ENCODE results near the gene AFAP1.

The AFAP1 gene

DNA sequence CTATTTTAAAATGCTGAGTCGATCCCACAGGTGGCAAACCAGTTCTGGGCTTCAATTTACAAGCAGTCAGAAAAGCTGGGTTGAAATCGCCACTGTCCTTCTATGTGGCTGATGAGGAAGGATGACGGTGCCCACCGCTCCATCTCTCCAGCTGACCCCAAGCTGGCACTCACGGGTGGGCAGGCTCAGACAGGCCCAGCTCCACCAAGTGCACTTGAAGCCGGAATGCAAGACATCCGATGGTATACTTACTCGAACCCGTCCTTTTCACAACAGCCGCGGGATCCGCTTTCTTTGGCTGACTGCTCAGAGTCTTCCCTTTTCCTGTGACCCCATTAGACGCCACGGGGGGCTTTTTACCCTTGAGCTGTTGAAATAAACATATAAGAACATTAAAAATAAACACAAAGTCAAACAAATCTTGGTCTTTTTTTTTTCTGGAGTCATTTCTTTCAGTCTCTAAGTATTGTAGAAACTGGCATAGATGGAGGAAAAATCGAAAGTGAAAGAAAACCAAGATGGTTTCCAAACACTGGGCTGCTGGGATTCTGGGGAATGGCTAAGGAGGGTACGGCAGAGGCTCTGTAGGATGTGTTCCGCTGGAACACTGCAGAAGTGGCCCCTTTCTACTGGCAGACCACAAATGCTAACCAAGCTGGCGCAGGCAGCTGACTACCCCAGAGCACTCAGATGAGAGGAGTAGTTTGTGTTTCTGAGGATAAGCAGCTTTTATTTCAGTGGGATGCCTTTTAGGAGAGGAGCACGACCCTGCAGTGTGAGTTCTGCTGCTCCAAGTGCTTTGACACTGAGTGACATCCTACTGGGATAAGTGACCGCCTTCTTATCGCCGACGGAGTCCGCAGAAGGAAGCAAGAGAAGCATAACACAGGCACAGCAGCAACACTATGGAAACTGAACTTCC lies 160.9 kb downstream of the AFAP1 start:
- H3K27ac Mint-ChIP-seq = peak overlapping the region; percentile 59
- peaks cover 6% of the 10 kb centered on the region for H3K36me3 Mint-ChIP-seq
- peaks cover 49% of the 10 kb centered on the region for H3K4me1 Mint-ChIP-seq
- H3K9me3 Mint-ChIP-seq = no peaks in the 10 kb centered on the region
- no peak overlapping the region for H3K4me3 Mint-ChIP-seq
- H3K27me3 Mint-ChIP-seq = no peaks in the 10 kb centered on the region

- H3K27me3 Mint-ChIP-seq = no peaks in the 10 kb centered on the region
- peaks cover 47% of the 10 kb centered on the region for H3K4me1 Mint-ChIP-seq
- H3K36me3 Mint-ChIP-seq = peaks cover 9% of the 10 kb centered on the region
- H3K9me3 Mint-ChIP-seq = no peaks in the 10 kb centered on the region
- peak overlapping the region; percentile 2 for H3K27ac Mint-ChIP-seq
- no peak overlapping the region for H3K4me3 Mint-ChIP-seq
Measured at GRCh38 chr4:7777871-7778509, 161.7 kb downstream of the AFAP1 start.

DNA sequence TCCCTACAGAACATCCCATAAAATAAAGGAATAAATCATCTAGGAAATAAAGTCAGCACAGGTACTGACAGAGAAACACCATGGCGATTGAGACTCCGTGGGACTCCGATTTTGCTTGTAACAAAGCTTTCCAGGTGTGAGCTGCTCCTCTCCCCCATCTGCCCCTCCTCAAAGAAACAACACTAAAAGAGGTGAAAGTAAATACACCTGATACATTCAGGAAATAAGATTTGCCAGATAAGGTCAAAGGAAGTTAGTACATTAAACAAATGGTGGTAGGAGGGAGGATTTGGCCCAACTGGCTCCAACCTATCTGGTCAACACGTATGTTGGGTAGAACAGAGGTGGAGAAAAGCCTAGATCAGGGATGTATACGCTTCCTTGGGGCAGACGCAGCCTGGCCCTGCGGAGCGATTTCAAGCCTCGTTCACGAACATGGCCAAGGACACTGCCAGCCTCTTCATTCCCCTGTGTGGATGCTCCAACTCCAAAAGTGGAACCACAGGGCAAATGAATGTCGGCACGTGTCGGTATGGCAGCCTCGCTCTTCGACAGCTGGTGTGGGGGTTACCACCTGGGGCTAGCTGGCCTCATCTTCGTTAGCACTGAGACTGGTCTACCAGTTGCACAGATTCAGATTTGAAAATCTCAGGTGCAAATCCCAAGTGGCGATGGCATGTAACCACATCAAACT lies 162.5 kb downstream of the AFAP1 start:
- no peaks in the 10 kb centered on the region for H3K9me3 Mint-ChIP-seq
- H3K4me3 Mint-ChIP-seq = no peak overlapping the region
- H3K36me3 Mint-ChIP-seq = peaks cover 10% of the 10 kb centered on the region

GRCh38 chr4:7775396-7775795 lies 164.3 kb downstream of the AFAP1 start:
- no peaks in the 10 kb centered on the region for H3K27me3 Mint-ChIP-seq
- peaks cover 11% of the 10 kb centered on the region for H3K36me3 Mint-ChIP-seq
- peaks cover 40% of the 10 kb centered on the region for H3K4me1 Mint-ChIP-seq
- no peak overlapping the region for H3K27ac Mint-ChIP-seq
- H3K4me3 Mint-ChIP-seq = no peak overlapping the region
- no peaks in the 10 kb centered on the region for H3K9me3 Mint-ChIP-seq

More for the DNA sequence above, 162.5 kb downstream of the AFAP1 start:
- Mint-ChIP-seq H3K27ac (no peak overlapping the region), H3K27me3 (no peaks in the 10 kb centered on the region), H3K4me1 (peaks cover 42% of the 10 kb centered on the region)

- H3K27ac Mint-ChIP-seq = no peak overlapping the region
- no peaks in the 10 kb centered on the region for H3K9me3 Mint-ChIP-seq
- H3K4me1 Mint-ChIP-seq = peaks cover 43% of the 10 kb centered on the region
- H3K4me3 Mint-ChIP-seq = no peak overlapping the region
- peaks cover 11% of the 10 kb centered on the region for H3K36me3 Mint-ChIP-seq
- no peaks in the 10 kb centered on the region for H3K27me3 Mint-ChIP-seq
Measured at GRCh38 chr4:7774301-7775294, 165.1 kb downstream of the AFAP1 start.

DNA sequence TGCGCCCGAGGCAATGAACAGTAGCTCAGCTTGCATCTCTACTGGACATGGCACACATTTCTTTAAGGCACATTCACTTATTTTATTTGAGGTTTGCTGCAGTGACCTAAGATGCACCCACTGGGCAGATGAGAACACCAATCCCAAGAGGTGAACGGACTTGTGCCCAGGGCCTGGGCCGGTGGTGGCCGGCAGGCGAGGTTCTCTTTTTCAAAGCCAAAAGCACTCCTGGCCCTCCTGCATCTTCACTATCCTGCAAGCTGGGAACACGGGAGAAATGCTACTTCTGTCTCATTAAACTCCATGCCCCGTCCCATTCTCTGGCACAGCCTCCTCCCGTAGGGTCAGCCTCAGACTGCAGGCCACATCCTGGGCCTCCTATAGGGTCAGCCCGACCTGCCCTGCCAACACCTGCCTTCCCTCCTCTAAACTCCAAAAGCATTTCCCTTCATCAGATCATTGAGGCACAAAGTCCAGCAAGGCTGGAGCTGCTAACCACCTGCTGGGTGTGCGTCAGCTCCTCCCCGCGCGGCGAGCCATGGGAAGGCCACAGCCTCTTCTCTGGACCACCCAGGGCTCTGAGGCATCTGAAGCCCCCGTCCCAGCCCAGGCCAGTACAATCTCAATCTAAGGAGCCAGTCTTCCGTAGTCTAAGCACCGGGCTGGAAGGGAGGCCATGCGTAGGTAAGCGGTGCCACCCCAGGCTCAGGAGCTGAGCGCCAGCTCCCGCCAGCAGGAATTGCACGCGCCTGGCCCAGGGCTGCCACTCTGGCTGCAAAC lies 166.1 kb downstream of the AFAP1 start:
- Mint-ChIP-seq H3K9me3 (no peaks in the 10 kb centered on the region), H3K4me1 (peaks cover 33% of the 10 kb centered on the region), H3K27ac (no peak overlapping the region), H3K36me3 (peaks cover 11% of the 10 kb centered on the region), H3K27me3 (no peaks in the 10 kb centered on the region), H3K4me3 (no peak overlapping the region)

DNA sequence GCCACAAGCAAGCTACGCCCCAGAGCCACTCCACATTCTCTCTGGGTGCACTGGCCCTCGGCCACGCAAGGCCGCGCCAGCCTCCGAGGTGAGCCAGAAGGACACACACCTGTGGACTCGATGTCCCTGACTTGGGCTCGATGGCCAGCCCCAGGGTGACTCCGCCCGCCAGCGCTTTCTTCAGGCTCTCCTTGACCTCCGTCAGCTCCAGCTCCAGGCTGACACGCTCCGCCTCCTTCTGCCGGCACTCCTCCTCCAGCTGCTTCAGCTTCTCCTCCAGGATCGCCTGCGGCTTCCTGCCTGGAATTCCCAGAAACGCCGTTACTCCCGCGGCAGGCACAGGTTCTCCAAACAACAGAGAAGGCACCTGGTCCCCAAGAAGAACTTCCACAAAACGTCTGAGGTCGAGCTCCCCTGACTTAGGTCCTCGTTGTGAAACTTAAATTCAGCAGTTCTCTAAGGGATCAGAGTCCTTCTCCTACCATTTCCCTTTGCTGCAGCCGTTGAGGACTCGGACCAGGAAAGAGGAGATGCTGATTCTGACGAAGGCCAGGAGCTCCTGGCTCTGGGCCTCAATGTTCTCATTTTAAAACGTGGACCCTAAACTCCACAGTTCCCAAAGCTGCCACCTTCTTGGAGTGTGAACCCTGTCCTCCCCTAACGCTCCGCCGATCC lies 166.8 kb downstream of the AFAP1 start:
- H3K36me3 Mint-ChIP-seq = peaks cover 11% of the 10 kb centered on the region
- no peak overlapping the region for H3K4me3 Mint-ChIP-seq
- H3K9me3 Mint-ChIP-seq = no peaks in the 10 kb centered on the region
- H3K4me1 Mint-ChIP-seq = peaks cover 33% of the 10 kb centered on the region
- no peak overlapping the region for H3K27ac Mint-ChIP-seq
- H3K27me3 Mint-ChIP-seq = no peaks in the 10 kb centered on the region

DNA sequence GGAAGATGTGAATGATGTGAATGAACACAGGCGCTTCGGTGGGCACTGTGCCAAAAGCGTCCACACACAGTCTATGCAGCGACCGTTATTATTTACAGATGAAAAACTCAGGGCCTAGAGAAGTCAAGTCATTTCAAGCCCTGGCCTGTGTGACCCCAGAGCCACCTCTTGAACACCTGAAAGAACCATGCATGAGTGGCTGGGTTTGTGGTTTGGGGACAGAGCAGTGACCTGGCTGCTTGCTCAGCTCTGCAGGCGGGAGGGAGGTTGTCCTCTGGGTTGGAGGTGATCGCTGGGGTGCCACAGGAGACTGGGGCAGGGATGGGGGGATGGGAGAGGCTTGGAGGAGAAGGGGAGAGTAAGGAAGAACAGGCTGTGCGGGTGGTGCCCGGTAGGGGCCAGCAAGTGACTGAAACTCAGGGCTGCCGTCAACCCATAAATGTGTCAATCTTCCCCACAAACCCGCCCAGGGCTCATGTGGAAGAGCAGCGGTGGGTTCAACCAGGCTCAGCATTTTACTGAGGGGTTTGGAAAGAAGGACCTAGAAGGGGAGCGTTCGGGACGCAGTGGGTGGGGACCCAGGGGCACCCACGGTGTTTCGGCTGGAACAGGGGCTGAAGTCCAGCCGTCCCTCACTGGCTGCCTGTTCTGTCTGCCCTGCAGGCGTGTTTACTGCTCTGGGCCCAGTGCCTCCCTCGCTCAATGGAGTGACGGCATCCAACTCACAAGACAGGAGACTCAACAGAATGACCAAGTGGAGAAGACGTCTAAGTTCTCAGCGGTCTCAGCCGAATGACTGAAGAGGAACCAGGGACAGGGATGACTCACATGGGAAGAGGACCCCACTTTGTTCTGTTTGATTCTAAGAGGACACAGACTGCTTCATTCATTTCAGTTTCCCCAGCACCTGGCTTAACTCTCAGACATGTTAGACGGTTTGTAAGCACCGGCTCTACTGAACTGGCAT lies 167.8 kb downstream of the AFAP1 start:
- peak overlapping the region; percentile 43 for H3K27ac Mint-ChIP-seq
- H3K4me1 Mint-ChIP-seq = peaks cover 33% of the 10 kb centered on the region
- peaks cover 11% of the 10 kb centered on the region for H3K36me3 Mint-ChIP-seq
- no peaks in the 10 kb centered on the region for H3K9me3 Mint-ChIP-seq
- no peaks in the 10 kb centered on the region for H3K27me3 Mint-ChIP-seq
- no peak overlapping the region for H3K4me3 Mint-ChIP-seq

GRCh38 chr4:7771056-7771455 lies 168.6 kb downstream of the AFAP1 start:
- Mint-ChIP-seq H3K4me3 (peak overlapping the region; percentile 37), H3K9me3 (no peaks in the 10 kb centered on the region), H3K4me1 (peaks cover 29% of the 10 kb centered on the region), H3K27ac (peak overlapping the region; percentile 73), H3K27me3 (no peaks in the 10 kb centered on the region), H3K36me3 (peaks cover 11% of the 10 kb centered on the region)

GRCh38 chr4:7770224-7771050 lies 169.2 kb downstream of the AFAP1 start:
- H3K27me3 Mint-ChIP-seq = no peaks in the 10 kb centered on the region
- peak overlapping the region; percentile 0 for H3K27ac Mint-ChIP-seq
- peaks cover 29% of the 10 kb centered on the region for H3K4me1 Mint-ChIP-seq
- H3K4me3 Mint-ChIP-seq = peak overlapping the region; percentile 37
- H3K36me3 Mint-ChIP-seq = peaks cover 11% of the 10 kb centered on the region
- no peaks in the 10 kb centered on the region for H3K9me3 Mint-ChIP-seq

DNA sequence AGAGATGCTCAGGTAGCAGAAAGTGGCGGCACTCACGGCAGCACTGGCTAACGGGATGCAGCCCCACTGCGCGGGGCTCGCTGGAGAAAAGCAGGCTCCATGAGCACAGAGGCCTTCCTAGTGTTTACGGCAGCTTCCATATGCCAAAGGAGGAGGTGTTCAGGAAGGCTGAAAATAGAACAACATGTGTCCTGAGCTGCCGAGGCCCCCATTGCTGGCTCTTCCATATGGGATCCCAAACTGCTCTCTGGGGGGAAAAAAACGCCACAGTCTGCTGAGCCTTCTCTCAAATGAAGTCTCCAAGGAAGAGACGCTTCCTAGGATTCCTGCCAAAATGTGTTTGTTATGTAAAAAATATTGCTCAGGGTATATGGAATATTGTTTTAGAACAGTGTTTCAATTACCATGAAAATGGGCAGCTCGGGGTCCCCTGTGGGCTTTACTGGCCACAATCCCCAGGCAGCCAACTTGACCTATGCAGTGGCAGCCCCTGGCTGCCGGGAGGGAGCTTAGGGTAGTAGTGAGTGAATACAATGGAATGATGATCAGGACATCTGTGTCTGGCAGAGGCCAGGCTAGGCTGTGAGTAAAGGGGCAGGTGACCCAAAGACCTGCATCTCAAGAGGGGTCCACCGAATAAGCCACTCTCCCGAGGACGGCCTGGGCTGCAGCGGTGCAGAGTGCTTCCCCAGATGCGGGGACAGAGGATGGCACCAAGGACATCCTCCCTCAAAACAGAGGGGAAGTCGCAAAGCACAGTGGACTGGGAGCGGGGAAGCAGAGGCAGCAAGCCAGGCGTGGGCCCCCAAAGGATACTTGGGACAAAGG lies 170.1 kb downstream of the AFAP1 start:
- Mint-ChIP-seq H3K9me3 (no peaks in the 10 kb centered on the region), H3K36me3 (peaks cover 10% of the 10 kb centered on the region), H3K4me1 (peaks cover 29% of the 10 kb centered on the region), H3K4me3 (no peak overlapping the region), H3K27ac (peak overlapping the region; percentile 30), H3K27me3 (no peaks in the 10 kb centered on the region)

- Mint-ChIP-seq H3K27ac (no peak overlapping the region), H3K36me3 (peaks cover 7% of the 10 kb centered on the region), H3K4me3 (no peak overlapping the region), H3K27me3 (no peaks in the 10 kb centered on the region), H3K4me1 (peaks cover 29% of the 10 kb centered on the region), H3K9me3 (no peaks in the 10 kb centered on the region)
Measured at GRCh38 chr4:7768736-7769135, 170.9 kb downstream of the AFAP1 start.

Measured in activated naive CD4-positive, alpha-beta T cell treated with anti-CD3 and anti-CD28 coated beads, Interleukin-2, amount 50 U/mL, for 24 hours (primary cell).